HG03565 (cell line): Measurements from ENCODE around the gene MADD.
"Not testable (repeated sequence)": the region's sequence is repeated elsewhere in the genome, so short reads cannot be mapped to it uniquely, and the experiment has no call there.

Experiments used
- ATAC-seq: cut with Tn5 transposase; IDR thresholded peaks from one replicate; pipeline ENCODE4 v1.9.1; 2021; ENCODE audit warnings: mild to moderate bottlenecking, moderate library complexity; ENCODE audit not compliant: unreplicated experiment

Gene MADD

GRCh38 chr11:47317064-47317828, 47.3 kb downstream of the MADD start:
- no peak for ATAC-seq

GRCh38 chr11:47318166-47318565, 48.2 kb downstream of the MADD start:
- no peak for ATAC-seq

- no peak for ATAC-seq
Observed at GRCh38 chr11:47324520-47324919, 54.6 kb downstream of the MADD start.

- no peak for ATAC-seq
Observed at GRCh38 chr11:47325271-47326041, 55.5 kb downstream of the MADD start.

- no peak for ATAC-seq
Observed at GRCh38 chr11:47326198-47326597, 56.3 kb downstream of the MADD start.

GRCh38 chr11:47327025-47327424, 57.1 kb downstream of the MADD start:
- ATAC-seq = no peak

- no peak for ATAC-seq
Observed at GRCh38 chr11:47327949-47328348, 58.0 kb downstream of the MADD start.

- no peak for ATAC-seq
Observed at GRCh38 chr11:47328449-47329390, 58.8 kb downstream of the MADD start.

- no peak for ATAC-seq
Observed at GRCh38 chr11:47329431-47329986, 59.6 kb downstream of the MADD start.

GRCh38 chr11:47329987-47330931, 60.3 kb downstream of the MADD start:
- ATAC-seq = no peak

- no peak for ATAC-seq
Observed at GRCh38 chr11:47331454-47332302, 61.7 kb downstream of the MADD start.

GRCh38 chr11:47332303-47332711, 62.4 kb downstream of the MADD start:
- ATAC-seq = no peak

GRCh38 chr11:47332791-47333525, 63.0 kb downstream of the MADD start:
- ATAC-seq = no peak

- ATAC-seq = no peak
Observed at GRCh38 chr11:47333526-47333845, 63.6 kb downstream of the MADD start.

GRCh38 chr11:47333886-47334443, 64.0 kb downstream of the MADD start:
- no peak for ATAC-seq

- not testable (repeated sequence) for ATAC-seq
Observed at GRCh38 chr11:47334699-47335411, 64.9 kb downstream of the MADD start.

GRCh38 chr11:47335733-47336132, 65.8 kb downstream of the MADD start:
- no peak for ATAC-seq
